Activated naive CD4-positive, alpha-beta T cell treated with anti-CD3 and anti-CD28 coated beads, Interleukin-2, amount 50 U/mL, for 24 hours (primary cell): ENCODE data around the gene ADAMTS14.

ENCODE experiments used
- H3K27ac Mint-ChIP-seq: one replicate; pipeline ENCODE4 v1.8.0; 2021; ENCODE audit warnings: mild to moderate bottlenecking, mixed read lengths
- H3K27me3 Mint-ChIP-seq: one replicate; pipeline ENCODE4 v1.8.0; 2021; ENCODE audit warnings: mixed read lengths
- H3K36me3 Mint-ChIP-seq: one replicate; pipeline ENCODE4 v1.8.0; 2021; ENCODE audit warnings: mixed read lengths
- H3K4me1 Mint-ChIP-seq: one replicate; pipeline ENCODE4 v1.8.0; 2021; ENCODE audit warnings: mixed read lengths
- H3K4me3 Mint-ChIP-seq: one replicate; pipeline ENCODE4 v1.8.0; 2021; ENCODE audit warnings: mild to moderate bottlenecking, mixed read lengths
- H3K9me3 Mint-ChIP-seq: one replicate; pipeline ENCODE4 v1.8.0; 2021; ENCODE audit warnings: mixed read lengths

The ADAMTS14 gene

GRCh38 chr10:70742537-70743429 lies 70.5 kb downstream of the ADAMTS14 start:
- peaks cover 4% of the 10 kb centered on the region for H3K4me1 Mint-ChIP-seq
- no peak overlapping the region for H3K4me3 Mint-ChIP-seq
- no peak overlapping the region for H3K27ac Mint-ChIP-seq
- no peaks in the 10 kb centered on the region for H3K27me3 Mint-ChIP-seq
- H3K36me3 Mint-ChIP-seq = no peaks in the 10 kb centered on the region
- no peaks in the 10 kb centered on the region for H3K9me3 Mint-ChIP-seq

- no peaks in the 10 kb centered on the region for H3K9me3 Mint-ChIP-seq
- H3K27ac Mint-ChIP-seq = no peak overlapping the region
- no peaks in the 10 kb centered on the region for H3K36me3 Mint-ChIP-seq
- H3K27me3 Mint-ChIP-seq = no peaks in the 10 kb centered on the region
- H3K4me3 Mint-ChIP-seq = no peak overlapping the region
- H3K4me1 Mint-ChIP-seq = peaks cover 4% of the 10 kb centered on the region
Observed at GRCh38 chr10:70743430-70743788, 71.1 kb downstream of the ADAMTS14 start.

GRCh38 chr10:70743879-70744278 lies 71.6 kb downstream of the ADAMTS14 start:
- Mint-ChIP-seq H3K36me3 (no peaks in the 10 kb centered on the region), H3K4me3 (no peak overlapping the region), H3K4me1 (peaks cover 4% of the 10 kb centered on the region), H3K27me3 (no peaks in the 10 kb centered on the region), H3K27ac (no peak overlapping the region), H3K9me3 (no peaks in the 10 kb centered on the region)

GRCh38 chr10:70744617-70745143 lies 72.4 kb downstream of the ADAMTS14 start:
- H3K27me3 Mint-ChIP-seq = no peaks in the 10 kb centered on the region
- peaks cover 4% of the 10 kb centered on the region for H3K4me1 Mint-ChIP-seq
- no peak overlapping the region for H3K4me3 Mint-ChIP-seq
- no peaks in the 10 kb centered on the region for H3K36me3 Mint-ChIP-seq
- H3K9me3 Mint-ChIP-seq = no peaks in the 10 kb centered on the region
- H3K27ac Mint-ChIP-seq = no peak overlapping the region

GRCh38 chr10:70745555-70745954 lies 73.2 kb downstream of the ADAMTS14 start:
- no peak overlapping the region for H3K4me3 Mint-ChIP-seq
- no peak overlapping the region for H3K27ac Mint-ChIP-seq
- no peaks in the 10 kb centered on the region for H3K27me3 Mint-ChIP-seq
- H3K36me3 Mint-ChIP-seq = no peaks in the 10 kb centered on the region
- peaks cover 4% of the 10 kb centered on the region for H3K4me1 Mint-ChIP-seq
- no peaks in the 10 kb centered on the region for H3K9me3 Mint-ChIP-seq

- Mint-ChIP-seq H3K27ac (no peak overlapping the region), H3K27me3 (no peaks in the 10 kb centered on the region), H3K4me1 (peaks cover 4% of the 10 kb centered on the region), H3K4me3 (no peak overlapping the region), H3K36me3 (no peaks in the 10 kb centered on the region), H3K9me3 (no peaks in the 10 kb centered on the region)
Observed at GRCh38 chr10:70747192-70747965, 75.1 kb downstream of the ADAMTS14 start.

GRCh38 chr10:70748305-70748704 lies 76.0 kb downstream of the ADAMTS14 start:
- Mint-ChIP-seq H3K4me1 (no peaks in the 10 kb centered on the region), H3K9me3 (no peaks in the 10 kb centered on the region), H3K4me3 (no peak overlapping the region), H3K27me3 (no peaks in the 10 kb centered on the region), H3K27ac (no peak overlapping the region), H3K36me3 (no peaks in the 10 kb centered on the region)

DNA sequence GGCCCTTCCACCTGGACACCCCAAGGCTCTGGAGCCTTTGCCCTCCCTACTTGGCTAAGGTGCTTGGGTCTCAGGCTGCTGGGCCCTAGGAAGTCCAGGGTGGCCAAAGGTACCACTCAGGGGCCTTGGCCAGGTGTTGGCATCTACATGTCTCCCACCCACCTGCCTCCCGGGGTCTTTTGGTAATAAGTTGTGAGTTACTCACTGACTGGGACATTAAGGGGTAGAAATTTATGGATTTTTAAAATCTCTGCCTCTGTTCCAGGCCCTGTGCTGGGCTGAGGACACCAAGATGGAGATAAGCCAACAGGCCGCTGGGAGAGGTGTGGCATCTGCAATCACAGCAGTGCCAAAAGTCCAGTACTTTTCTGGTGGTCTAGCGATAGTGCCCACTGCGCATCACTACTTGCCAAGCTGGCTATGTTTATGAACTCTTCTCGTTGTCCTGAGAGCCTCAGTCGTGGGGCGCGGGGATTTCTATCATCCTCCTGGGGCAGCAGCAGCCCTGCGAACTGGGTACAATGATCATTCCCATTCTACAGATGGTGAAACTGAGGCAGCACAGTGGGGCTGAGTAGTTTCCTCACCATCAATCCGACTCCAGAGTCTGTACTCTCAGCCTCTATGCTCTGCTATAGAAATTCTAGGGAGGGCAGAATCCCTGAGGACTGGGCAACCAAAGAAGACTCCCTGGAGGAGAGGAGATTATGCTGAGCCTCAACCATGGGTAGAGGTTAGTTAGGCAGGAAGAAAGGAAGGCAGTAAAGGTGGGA lies 76.7 kb downstream of the ADAMTS14 start:
- Mint-ChIP-seq H3K4me3 (no peak overlapping the region), H3K4me1 (no peaks in the 10 kb centered on the region), H3K27me3 (no peaks in the 10 kb centered on the region), H3K9me3 (no peaks in the 10 kb centered on the region), H3K36me3 (no peaks in the 10 kb centered on the region), H3K27ac (no peak overlapping the region)

GRCh38 chr10:70749756-70750155 lies 77.5 kb downstream of the ADAMTS14 start:
- no peaks in the 10 kb centered on the region for H3K36me3 Mint-ChIP-seq
- no peak overlapping the region for H3K4me3 Mint-ChIP-seq
- no peaks in the 10 kb centered on the region for H3K9me3 Mint-ChIP-seq
- no peaks in the 10 kb centered on the region for H3K4me1 Mint-ChIP-seq
- no peaks in the 10 kb centered on the region for H3K27me3 Mint-ChIP-seq
- H3K27ac Mint-ChIP-seq = no peak overlapping the region

GRCh38 chr10:70750156-70750703 lies 77.9 kb downstream of the ADAMTS14 start:
- H3K27me3 Mint-ChIP-seq = no peaks in the 10 kb centered on the region
- no peaks in the 10 kb centered on the region for H3K9me3 Mint-ChIP-seq
- H3K36me3 Mint-ChIP-seq = no peaks in the 10 kb centered on the region
- H3K4me3 Mint-ChIP-seq = no peak overlapping the region
- H3K27ac Mint-ChIP-seq = no peak overlapping the region
- no peaks in the 10 kb centered on the region for H3K4me1 Mint-ChIP-seq

GRCh38 chr10:70751356-70751755 lies 79.0 kb downstream of the ADAMTS14 start:
- no peak overlapping the region for H3K27ac Mint-ChIP-seq
- H3K4me1 Mint-ChIP-seq = no peaks in the 10 kb centered on the region
- H3K27me3 Mint-ChIP-seq = no peaks in the 10 kb centered on the region
- no peak overlapping the region for H3K4me3 Mint-ChIP-seq
- no peaks in the 10 kb centered on the region for H3K9me3 Mint-ChIP-seq
- H3K36me3 Mint-ChIP-seq = no peaks in the 10 kb centered on the region

DNA sequence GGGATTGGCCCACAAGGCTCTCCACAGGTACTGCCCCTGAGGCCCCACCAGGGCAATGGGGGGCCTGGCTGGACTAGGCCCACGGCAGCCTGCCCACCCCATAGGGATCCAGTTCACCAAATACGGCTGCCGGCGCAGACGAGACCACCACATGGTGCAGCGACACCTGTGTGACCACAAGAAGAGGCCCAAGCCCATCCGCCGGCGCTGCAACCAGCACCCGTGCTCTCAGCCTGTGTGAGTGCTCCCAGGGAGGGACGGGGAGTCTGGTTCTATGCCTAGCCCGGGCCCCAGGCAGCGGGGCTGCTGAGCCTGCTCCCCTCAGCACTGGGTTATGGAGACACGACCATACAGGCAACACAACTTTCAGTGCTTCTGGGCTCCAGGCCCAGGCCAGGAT lies 79.7 kb downstream of the ADAMTS14 start:
- Mint-ChIP-seq H3K36me3 (no peaks in the 10 kb centered on the region), H3K9me3 (no peaks in the 10 kb centered on the region), H3K27me3 (no peaks in the 10 kb centered on the region), H3K4me1 (no peaks in the 10 kb centered on the region), H3K27ac (no peak overlapping the region), H3K4me3 (no peak overlapping the region)

DNA sequence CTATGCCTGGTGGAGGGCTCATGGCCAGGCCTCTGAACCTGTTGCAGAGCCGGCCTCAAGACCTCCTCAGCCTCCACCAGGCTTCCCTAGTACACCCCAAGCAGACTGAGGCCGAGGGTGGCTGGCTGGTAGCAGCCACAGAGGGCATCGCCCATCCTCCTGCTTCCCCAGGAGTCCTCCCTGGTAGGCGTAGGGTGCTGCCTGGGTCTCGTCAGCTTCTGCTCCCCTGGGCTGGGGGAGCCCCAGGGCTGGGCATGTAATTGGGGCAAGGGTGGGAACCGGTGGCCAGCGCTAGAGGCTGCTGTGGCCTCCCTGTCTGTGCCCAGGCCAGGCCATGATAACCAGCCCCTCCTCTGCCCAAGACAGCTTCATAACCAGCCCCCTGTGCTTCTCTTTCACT lies 80.3 kb downstream of the ADAMTS14 start:
- no peak overlapping the region for H3K27ac Mint-ChIP-seq
- no peaks in the 10 kb centered on the region for H3K9me3 Mint-ChIP-seq
- H3K27me3 Mint-ChIP-seq = no peaks in the 10 kb centered on the region
- no peak overlapping the region for H3K4me3 Mint-ChIP-seq
- H3K36me3 Mint-ChIP-seq = no peaks in the 10 kb centered on the region
- no peaks in the 10 kb centered on the region for H3K4me1 Mint-ChIP-seq

DNA sequence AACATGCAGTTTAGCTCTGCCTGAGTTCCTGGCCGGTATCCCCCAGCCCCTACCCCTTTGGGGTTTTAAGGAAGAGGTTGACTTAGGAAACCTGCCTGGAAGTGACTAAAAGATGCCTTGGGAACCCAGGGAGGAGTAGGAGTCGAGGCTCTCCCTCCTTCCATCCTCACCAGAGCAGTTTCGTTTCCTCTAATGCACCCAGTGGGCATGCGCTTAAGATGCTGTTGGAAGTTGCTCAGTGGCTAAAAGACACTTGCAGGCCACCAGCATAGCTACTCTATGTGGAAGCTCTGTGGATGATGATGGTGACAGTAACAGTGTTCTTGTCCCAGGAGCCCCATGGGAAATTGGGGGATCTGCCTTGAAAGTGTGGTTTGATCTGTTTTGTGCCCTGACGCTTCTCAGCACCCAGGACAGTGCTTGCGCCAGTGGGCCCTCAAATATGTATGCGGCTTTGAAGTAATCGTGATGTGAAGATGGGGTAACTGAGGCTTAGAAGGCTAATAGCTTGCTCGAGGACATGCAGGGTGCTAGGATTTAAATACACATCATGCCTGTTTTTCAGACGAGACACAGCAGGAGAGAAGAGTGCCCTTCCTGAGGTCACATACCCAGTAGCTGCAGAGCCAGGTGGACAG lies 80.8 kb downstream of the ADAMTS14 start:
- H3K27me3 Mint-ChIP-seq = no peaks in the 10 kb centered on the region
- no peaks in the 10 kb centered on the region for H3K36me3 Mint-ChIP-seq
- no peaks in the 10 kb centered on the region for H3K4me1 Mint-ChIP-seq
- H3K4me3 Mint-ChIP-seq = no peak overlapping the region
- no peaks in the 10 kb centered on the region for H3K9me3 Mint-ChIP-seq
- no peak overlapping the region for H3K27ac Mint-ChIP-seq
